Activated T-cell treated with anti-CD3 and anti-CD28 coated beads, Interleukin-2, amount 50 U/mL, for 72 hours (primary cell): ENCODE measurements around the gene GAREM2. TPM values are rescaled to one million over a fixed set of nuclear protein-coding genes. Genes with fewer than 3 reads are reported as not detected.

ENCODE experiments used
- ATAC-seq, 2 donors: fragments of 150-1000 bp; cut with Tn5 transposase; replicated peaks in 1 of 2; 2 replicates each; pipeline ENCODE4 v1.10.0; 2021; ENCODE audit warnings: moderate library complexity in 2 of 2, mild to moderate bottlenecking in 1 of 2
- DNase-seq, 2 donors: peaks; one replicate each; pipeline ENCODE4 v3.0.0; 2021 to 2022; ENCODE audit warnings: mixed read lengths in 1 of 2
- H3K27ac Mint-ChIP-seq: one replicate; pipeline ENCODE4 v1.8.0; 2022; ENCODE audit warnings: mild to moderate bottlenecking, moderate library complexity, mixed read lengths
- H3K27me3 Mint-ChIP-seq: one replicate; pipeline ENCODE4 v1.8.0; 2022; ENCODE audit warnings: low read depth, mixed read lengths
- H3K36me3 Mint-ChIP-seq, 2 donors: one replicate each; pipeline ENCODE4 v1.8.0; 2022; ENCODE audit warnings: mixed read lengths in 2 of 2, mild to moderate bottlenecking in 1 of 2; ENCODE audit not compliant: insufficient read depth in 2 of 2
- H3K4me1 Mint-ChIP-seq: one replicate; pipeline ENCODE4 v1.8.0; 2022; ENCODE audit warnings: low read depth, mixed read lengths
- H3K4me3 Mint-ChIP-seq, 2 donors: one replicate each; pipeline ENCODE4 v1.8.0; 2022; ENCODE audit warnings: mild to moderate bottlenecking in 2 of 2, mixed read lengths in 2 of 2, moderate library complexity in 2 of 2
- H3K9me3 Mint-ChIP-seq, 2 donors: one replicate each; pipeline ENCODE4 v1.8.0; 2022; ENCODE audit warnings: mixed read lengths in 2 of 2
- total RNA-seq, 2 donors: library from RNA; stranded (reverse); gene quantifications; one replicate each; pipeline ENCODE4 v1.2.3, GENCODE V29; 2022

The GAREM2 gene
- total RNA-seq, 2 donors from 2014 or later, result 1.4 to 1.9 TPM

DNA sequence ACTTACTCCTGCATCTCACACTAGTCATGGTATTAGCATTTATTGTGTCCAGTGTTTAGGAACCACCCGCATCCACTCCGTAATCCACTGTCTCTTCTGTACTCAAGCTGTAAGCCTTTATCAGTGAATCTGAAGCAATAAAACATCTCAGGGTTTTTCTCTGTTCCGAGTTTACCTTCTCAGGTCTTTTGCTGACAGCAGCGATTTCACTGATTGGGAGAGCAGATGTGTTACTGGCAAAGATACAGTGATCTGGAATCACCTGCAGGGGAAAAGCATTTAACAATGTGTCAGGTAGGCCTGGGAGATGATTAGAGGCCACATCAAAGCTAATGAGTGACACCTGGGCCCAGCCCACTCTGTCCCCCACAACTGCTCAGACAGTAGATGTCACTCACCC, 24.6 kb downstream of the GAREM2 start:
- peaks cover 3 to 28% of the 10 kb centered on the region in 2 donors for H3K36me3 Mint-ChIP-seq
- ATAC-seq (no peak), DNase-seq (no peak)
- no peak overlapping the region for H3K27ac Mint-ChIP-seq
- peaks cover 11% of the 10 kb centered on the region for H3K4me1 Mint-ChIP-seq
- H3K9me3 Mint-ChIP-seq, result no peaks in the 10 kb centered on the region
- no peak overlapping the region for H3K4me3 Mint-ChIP-seq
- H3K27me3 Mint-ChIP-seq, result no peaks in the 10 kb centered on the region

DNA sequence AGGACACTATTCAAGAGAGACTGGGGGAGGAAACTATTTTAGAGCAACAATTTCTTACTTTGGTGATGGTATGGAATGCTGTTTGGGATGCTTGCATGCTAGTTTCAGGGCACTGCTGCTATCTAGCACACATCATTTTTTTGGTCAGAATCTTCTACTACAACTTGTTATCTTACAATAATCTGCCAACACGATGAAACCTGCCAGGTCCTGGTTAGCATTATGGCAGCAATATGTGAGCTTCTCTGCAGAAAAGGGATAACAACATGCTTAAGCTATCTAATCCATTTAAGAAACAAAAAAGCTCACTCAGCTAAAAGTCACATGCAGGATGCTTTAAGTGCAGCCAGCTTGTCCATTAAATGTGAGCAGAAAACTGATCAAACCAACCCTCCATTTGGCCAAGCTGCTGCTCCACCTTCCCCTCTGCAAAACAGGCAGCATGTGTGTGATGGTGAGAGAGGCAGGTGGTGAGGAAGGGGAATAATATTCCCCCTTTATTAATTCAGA, 30.1 kb downstream of the GAREM2 start:
- H3K27me3 Mint-ChIP-seq, result no peaks in the 10 kb centered on the region
- peaks cover 2 to 24% of the 10 kb centered on the region in 2 donors for H3K36me3 Mint-ChIP-seq
- no peak overlapping the region for H3K27ac Mint-ChIP-seq
- DNase-seq, result no peak
- H3K4me1 Mint-ChIP-seq, result no peaks in the 10 kb centered on the region
- no peaks in the 10 kb centered on the region for H3K9me3 Mint-ChIP-seq
- H3K4me3 Mint-ChIP-seq, result no peak overlapping the region
- no peak for ATAC-seq

DNA sequence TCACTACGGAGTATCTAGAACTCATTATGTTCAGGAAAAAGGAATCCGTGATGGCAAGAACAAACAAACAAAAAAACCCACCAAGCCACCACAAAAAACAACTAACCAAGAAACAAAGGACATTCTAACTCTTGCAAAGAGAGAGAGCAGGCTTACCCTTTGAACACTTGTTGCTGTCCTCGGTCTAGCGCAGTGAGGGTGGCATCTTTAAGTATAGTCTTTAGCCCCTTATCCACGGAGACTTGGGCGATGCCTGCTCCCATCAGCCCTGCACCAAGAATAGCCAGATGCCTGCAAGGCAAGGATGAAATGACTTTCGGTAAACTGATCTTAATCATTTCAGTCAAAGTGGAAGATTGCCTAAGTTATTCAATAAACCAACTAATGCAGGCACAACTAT, 31.0 kb downstream of the GAREM2 start:
- Mint-ChIP-seq H3K4me1 (no peaks in the 10 kb centered on the region), H3K27ac (no peak overlapping the region), H3K36me3 (peaks cover 2 to 20% of the 10 kb centered on the region in 2 donors), H3K4me3 (no peak overlapping the region), H3K9me3 (no peaks in the 10 kb centered on the region), H3K27me3 (no peaks in the 10 kb centered on the region)
- ATAC-seq, result no peak
- DNase-seq, result no peak

DNA sequence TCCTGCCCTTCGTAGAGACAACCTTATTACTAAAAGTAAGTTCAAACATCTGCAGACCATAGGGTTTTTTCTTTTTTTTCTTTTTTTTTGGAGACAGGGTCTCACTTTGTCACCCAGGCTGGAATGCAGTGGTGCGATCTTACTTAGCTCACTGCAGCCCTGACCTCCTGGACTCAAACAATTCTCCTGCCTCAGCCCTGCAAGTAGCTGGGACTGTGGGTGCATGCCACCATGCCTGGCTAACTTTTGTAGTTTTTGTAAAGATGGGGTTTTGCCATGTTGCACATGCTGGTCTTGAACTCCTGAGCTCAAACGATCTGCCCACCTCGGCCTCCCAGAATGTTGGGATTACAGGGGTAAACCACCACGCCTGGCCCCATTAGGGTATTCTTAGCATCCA, 39.1 kb downstream of the GAREM2 start:
- H3K4me3 Mint-ChIP-seq, result no peak overlapping the region
- no peaks in the 10 kb centered on the region for H3K27me3 Mint-ChIP-seq
- no peak for ATAC-seq
- H3K36me3 Mint-ChIP-seq, result peaks cover 10 to 31% of the 10 kb centered on the region in 2 donors
- no peaks in the 10 kb centered on the region for H3K4me1 Mint-ChIP-seq
- no peak overlapping the region for H3K27ac Mint-ChIP-seq
- H3K9me3 Mint-ChIP-seq, result no peaks in the 10 kb centered on the region
- DNase-seq, result no peak

- H3K36me3 Mint-ChIP-seq, result peaks cover 10 to 30% of the 10 kb centered on the region in 2 donors
- H3K27ac Mint-ChIP-seq, result peak overlapping the region; percentile 10
- ATAC-seq, result no peak
- no peaks in the 10 kb centered on the region for H3K9me3 Mint-ChIP-seq
- H3K4me1 Mint-ChIP-seq, result no peaks in the 10 kb centered on the region
- H3K27me3 Mint-ChIP-seq, result no peaks in the 10 kb centered on the region
- DNase-seq, result no peak
- H3K4me3 Mint-ChIP-seq, result no peak overlapping the region
Measured at GRCh38 chr2:26214759-26215158, 41.9 kb downstream of the GAREM2 start.

GRCh38 chr2:26215833-26216232, 42.9 kb downstream of the GAREM2 start:
- ATAC-seq, result no peak
- no peaks in the 10 kb centered on the region for H3K27me3 Mint-ChIP-seq
- H3K27ac Mint-ChIP-seq, result no peak overlapping the region
- H3K4me3 Mint-ChIP-seq, result no peak overlapping the region
- no peak for DNase-seq
- H3K36me3 Mint-ChIP-seq, result peaks cover 10 to 29% of the 10 kb centered on the region in 2 donors
- H3K9me3 Mint-ChIP-seq, result no peaks in the 10 kb centered on the region
- no peaks in the 10 kb centered on the region for H3K4me1 Mint-ChIP-seq

- H3K27me3 Mint-ChIP-seq, result no peaks in the 10 kb centered on the region
- ATAC-seq, result no peak
- H3K36me3 Mint-ChIP-seq, result peaks cover 10 to 27% of the 10 kb centered on the region in 2 donors
- H3K9me3 Mint-ChIP-seq, result no peaks in the 10 kb centered on the region
- H3K4me1 Mint-ChIP-seq, result no peaks in the 10 kb centered on the region
- no peak for DNase-seq
- H3K4me3 Mint-ChIP-seq, result no peak overlapping the region
- H3K27ac Mint-ChIP-seq, result no peak overlapping the region
Measured at GRCh38 chr2:26216587-26216986, 43.7 kb downstream of the GAREM2 start.

- Mint-ChIP-seq H3K27ac (no peak overlapping the region), H3K4me1 (no peaks in the 10 kb centered on the region), H3K9me3 (no peaks in the 10 kb centered on the region), H3K27me3 (no peaks in the 10 kb centered on the region), H3K4me3 (no peak overlapping the region), H3K36me3 (peaks cover 10 to 19% of the 10 kb centered on the region in 2 donors)
- ATAC-seq, result no peak
- no peak for DNase-seq
Measured at GRCh38 chr2:26217720-26218119, 44.8 kb downstream of the GAREM2 start.

GRCh38 chr2:26223018-26223417, 50.1 kb downstream of the GAREM2 start:
- ATAC-seq (no peak), DNase-seq (no peak)
- Mint-ChIP-seq H3K36me3 (peaks cover 2 to 10% of the 10 kb centered on the region in 2 donors), H3K9me3 (no peaks in the 10 kb centered on the region), H3K27ac (no peak overlapping the region), H3K27me3 (no peaks in the 10 kb centered on the region), H3K4me3 (no peak overlapping the region), H3K4me1 (no peaks in the 10 kb centered on the region)

GRCh38 chr2:26224095-26224494, 51.2 kb downstream of the GAREM2 start:
- DNase-seq, result no peak
- Mint-ChIP-seq H3K36me3 (peaks cover 2 to 9% of the 10 kb centered on the region in 2 donors), H3K27me3 (no peaks in the 10 kb centered on the region)

DNA sequence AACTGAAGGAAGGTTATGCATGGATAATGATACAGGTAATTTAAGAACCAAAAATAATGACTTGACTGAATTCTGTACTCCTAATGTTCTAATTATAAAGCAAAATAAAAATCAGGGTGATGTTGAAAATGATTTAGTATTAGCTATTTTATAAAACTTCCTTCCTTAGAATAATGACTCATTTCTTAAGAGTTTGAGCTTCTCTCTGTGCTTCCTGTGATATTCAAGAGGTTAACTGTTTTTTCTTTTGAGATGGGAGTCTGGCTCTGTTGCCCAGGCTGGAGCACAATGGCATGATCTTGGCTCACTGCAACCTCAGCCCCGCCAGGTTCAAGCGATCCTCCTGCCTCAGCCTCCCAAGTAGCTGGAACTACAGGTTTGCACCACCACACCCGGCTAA, 56.7 kb downstream of the GAREM2 start:
- H3K27me3 Mint-ChIP-seq, result no peaks in the 10 kb centered on the region
- H3K36me3 Mint-ChIP-seq, result peaks cover 2 to 15% of the 10 kb centered on the region in 2 donors
- no peak overlapping the region for H3K4me3 Mint-ChIP-seq
- no peak for DNase-seq
- no peak for ATAC-seq
- H3K27ac Mint-ChIP-seq, result no peak overlapping the region
- H3K9me3 Mint-ChIP-seq, result no peaks in the 10 kb centered on the region
- peaks cover 4% of the 10 kb centered on the region for H3K4me1 Mint-ChIP-seq

More at GRCh38 chr2:26224095-26224494, 51.2 kb downstream of the GAREM2 start:
- H3K4me3 Mint-ChIP-seq, result no peak overlapping the region
- ATAC-seq, result no peak
- no peaks in the 10 kb centered on the region for H3K4me1 Mint-ChIP-seq
- no peaks in the 10 kb centered on the region for H3K9me3 Mint-ChIP-seq
- no peak overlapping the region for H3K27ac Mint-ChIP-seq

GRCh38 chr2:26230806-26231205, 57.9 kb downstream of the GAREM2 start:
- no peaks in the 10 kb centered on the region for H3K27me3 Mint-ChIP-seq
- H3K4me1 Mint-ChIP-seq, result peaks cover 4% of the 10 kb centered on the region
- H3K36me3 Mint-ChIP-seq, result peaks cover 0 to 17% of the 10 kb centered on the region in 2 donors
- no peak for ATAC-seq
- H3K27ac Mint-ChIP-seq, result no peak overlapping the region
- H3K4me3 Mint-ChIP-seq, result no peak overlapping the region
- no peaks in the 10 kb centered on the region for H3K9me3 Mint-ChIP-seq
- no peak for DNase-seq

DNA sequence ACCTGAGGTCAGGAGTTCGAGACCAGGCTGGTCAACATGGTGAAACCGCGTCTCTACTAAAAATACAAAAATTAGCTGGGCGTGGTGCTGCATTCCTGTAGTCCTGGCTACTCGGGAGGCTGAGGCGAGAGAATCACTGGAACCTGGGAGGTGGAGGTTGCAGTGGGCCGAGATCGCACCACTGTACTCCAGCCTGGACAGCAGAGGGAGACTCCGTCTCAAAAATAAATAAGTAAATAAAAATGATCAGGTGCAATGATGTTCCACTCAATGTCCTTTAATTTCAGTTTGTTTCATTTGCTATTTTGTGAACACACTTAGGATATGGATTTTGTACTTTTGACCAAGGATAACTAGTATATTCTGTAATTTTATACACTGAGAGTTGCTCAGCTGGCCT, 62.2 kb downstream of the GAREM2 start:
- no peak overlapping the region for H3K27ac Mint-ChIP-seq
- DNase-seq (no peak), ATAC-seq (no peak)
- H3K4me3 Mint-ChIP-seq, result no peak overlapping the region
- peaks cover 1 to 19% of the 10 kb centered on the region in 2 donors for H3K36me3 Mint-ChIP-seq
- no peaks in the 10 kb centered on the region for H3K9me3 Mint-ChIP-seq
- no peaks in the 10 kb centered on the region for H3K27me3 Mint-ChIP-seq
- peaks cover 14% of the 10 kb centered on the region for H3K4me1 Mint-ChIP-seq

DNA sequence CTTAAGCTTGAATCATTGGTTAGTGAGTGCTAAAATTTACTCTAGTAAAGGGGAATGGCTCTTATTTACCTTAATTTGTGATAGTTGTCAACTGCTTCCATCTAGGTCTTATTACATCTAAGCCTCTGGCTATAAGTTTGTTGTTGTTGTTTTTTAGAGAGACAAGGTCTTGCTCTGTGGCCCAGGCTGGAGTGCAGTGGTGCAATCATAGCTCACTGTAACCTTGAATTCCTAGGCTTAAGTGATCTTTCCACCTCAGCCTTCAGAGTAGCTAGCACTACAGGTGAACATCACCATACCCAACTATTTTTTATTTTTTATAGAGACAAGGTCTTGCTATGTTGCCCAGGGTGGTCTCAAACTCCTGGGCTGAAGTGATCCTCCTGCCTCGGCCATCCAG, 65.0 kb downstream of the GAREM2 start:
- no peaks in the 10 kb centered on the region for H3K9me3 Mint-ChIP-seq
- H3K4me1 Mint-ChIP-seq, result peaks cover 40% of the 10 kb centered on the region
- H3K27me3 Mint-ChIP-seq, result no peaks in the 10 kb centered on the region
- ATAC-seq, result no peak
- H3K27ac Mint-ChIP-seq, result no peak overlapping the region
- DNase-seq, result no peak
- no peak overlapping the region for H3K4me3 Mint-ChIP-seq
- peaks cover 1 to 20% of the 10 kb centered on the region in 2 donors for H3K36me3 Mint-ChIP-seq
